Measurements from ENCODE around the gene GGA1.

GGA1 gene

DNA sequence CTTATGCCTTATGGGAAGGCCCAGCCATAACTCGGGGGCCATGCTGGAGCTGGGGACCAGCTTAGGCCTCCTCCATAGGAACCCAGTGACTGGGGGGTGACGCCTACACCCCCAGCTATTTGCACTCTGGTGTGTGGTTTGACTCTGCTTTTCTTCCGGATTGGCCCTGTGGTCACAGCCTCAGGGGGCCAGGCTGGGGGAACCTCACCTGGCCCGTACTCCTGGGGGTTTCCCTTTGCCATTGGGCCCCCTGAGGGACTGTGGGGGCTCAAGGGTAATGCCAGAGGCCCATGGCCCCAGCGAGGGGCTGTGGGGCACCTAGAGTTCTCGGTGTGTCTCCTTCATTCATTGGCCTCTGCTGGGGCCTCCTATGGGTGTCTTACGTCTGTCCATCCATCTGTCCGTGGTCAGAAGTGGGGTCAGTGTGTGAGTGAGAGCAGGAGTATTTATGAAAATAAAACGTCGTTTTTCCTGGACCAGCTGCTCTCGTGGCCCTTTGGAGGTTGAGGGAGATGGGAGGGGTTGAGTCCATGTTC lies 24.5 kb downstream of the GGA1 start:
- no peaks in the 10 kb centered on the region for H3K27me3 ChIP-seq (ENCODE audit: control insufficient read depth, insufficient read depth, low read length)
- no peaks in the 10 kb centered on the region for H3K9me3 ChIP-seq (ENCODE audit: control insufficient read depth, insufficient read depth, low read length)
- H3K9ac ChIP-seq (ENCODE audit: low read depth, low read length) = no peak overlapping the region
- peak overlapping the region; percentile 57 for H3K27ac ChIP-seq (ENCODE audit: low read depth, low read length)
- peaks cover 25% of the 10 kb centered on the region for H3K4me1 ChIP-seq (ENCODE audit: control insufficient read depth, insufficient read depth, low read length)
- H3K4me3 ChIP-seq (ENCODE audit: low read depth, low read length) = no peak overlapping the region
- H3K36me3 ChIP-seq (ENCODE audit: control insufficient read depth, insufficient read depth, low read length) = peaks cover 29% of the 10 kb centered on the region

GRCh38 chr22:37633625-37634416 lies 25.2 kb downstream of the GGA1 start:
- Histone ChIP-seq H3K27me3 (ENCODE audit: control insufficient read depth, insufficient read depth, low read length) (no peaks in the 10 kb centered on the region), H3K9ac (ENCODE audit: low read depth, low read length) (peak overlapping the region; percentile 8; the same call in 1 of the 2 replicates), H3K36me3 (ENCODE audit: control insufficient read depth, insufficient read depth, low read length) (peaks cover 27% of the 10 kb centered on the region), H3K9me3 (ENCODE audit: control insufficient read depth, insufficient read depth, low read length) (no peaks in the 10 kb centered on the region), H3K4me3 (ENCODE audit: low read depth, low read length) (peak overlapping the region; percentile 42), H3K4me1 (ENCODE audit: control insufficient read depth, insufficient read depth, low read length) (peaks cover 31% of the 10 kb centered on the region), H3K27ac (ENCODE audit: low read depth, low read length) (peak overlapping the region; percentile 57)

DNA sequence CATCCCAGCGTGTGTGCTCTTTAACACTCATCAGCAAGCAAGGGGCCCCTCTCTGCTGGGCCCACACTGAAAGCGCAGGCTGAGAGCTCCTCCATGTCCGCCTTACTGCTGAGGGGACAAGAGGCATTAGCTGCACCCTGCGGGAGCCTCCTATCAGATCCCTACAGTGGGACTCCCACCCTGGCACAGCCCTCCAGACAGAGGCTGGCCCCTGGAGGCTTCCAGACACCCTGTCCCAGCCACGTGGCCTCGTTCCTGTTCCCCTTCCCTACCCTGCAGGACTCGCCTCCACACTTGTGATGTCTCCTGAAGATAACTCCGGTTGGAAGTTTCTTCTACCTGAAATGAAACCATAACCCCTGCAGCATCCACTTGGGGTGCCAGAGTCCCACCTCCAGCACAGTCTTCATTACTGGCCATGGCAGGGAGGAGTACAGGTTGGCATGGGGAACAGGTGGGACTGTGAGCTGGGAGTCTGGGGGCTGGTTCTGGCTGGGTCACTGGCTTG lies 25.8 kb downstream of the GGA1 start:
- peak overlapping the region; percentile 57 for H3K27ac ChIP-seq (ENCODE audit: low read depth, low read length)
- peak overlapping the region; percentile 8; the same call in 1 of the 2 replicates for H3K9ac ChIP-seq (ENCODE audit: low read depth, low read length)
- H3K4me3 ChIP-seq (ENCODE audit: low read depth, low read length) = peak overlapping the region; percentile 42
- peaks cover 34% of the 10 kb centered on the region for H3K4me1 ChIP-seq (ENCODE audit: control insufficient read depth, insufficient read depth, low read length)
- peaks cover 23% of the 10 kb centered on the region; the same call in 1 of the 2 replicates for H3K36me3 ChIP-seq (ENCODE audit: control insufficient read depth, insufficient read depth, low read length)
- H3K27me3 ChIP-seq (ENCODE audit: control insufficient read depth, insufficient read depth, low read length) = no peaks in the 10 kb centered on the region
- no peaks in the 10 kb centered on the region for H3K9me3 ChIP-seq (ENCODE audit: control insufficient read depth, insufficient read depth, low read length)

GRCh38 chr22:37635157-37635556 lies 26.5 kb downstream of the GGA1 start:
- Histone ChIP-seq H3K4me3 (ENCODE audit: low read depth, low read length) (no peak overlapping the region), H3K9me3 (ENCODE audit: control insufficient read depth, insufficient read depth, low read length) (no peaks in the 10 kb centered on the region), H3K36me3 (ENCODE audit: control insufficient read depth, insufficient read depth, low read length) (peaks cover 18% of the 10 kb centered on the region; the same call in 1 of the 2 replicates), H3K27me3 (ENCODE audit: control insufficient read depth, insufficient read depth, low read length) (no peaks in the 10 kb centered on the region), H3K27ac (ENCODE audit: low read depth, low read length) (no peak overlapping the region), H3K9ac (ENCODE audit: low read depth, low read length) (no peak overlapping the region), H3K4me1 (ENCODE audit: control insufficient read depth, insufficient read depth, low read length) (peaks cover 34% of the 10 kb centered on the region)

DNA sequence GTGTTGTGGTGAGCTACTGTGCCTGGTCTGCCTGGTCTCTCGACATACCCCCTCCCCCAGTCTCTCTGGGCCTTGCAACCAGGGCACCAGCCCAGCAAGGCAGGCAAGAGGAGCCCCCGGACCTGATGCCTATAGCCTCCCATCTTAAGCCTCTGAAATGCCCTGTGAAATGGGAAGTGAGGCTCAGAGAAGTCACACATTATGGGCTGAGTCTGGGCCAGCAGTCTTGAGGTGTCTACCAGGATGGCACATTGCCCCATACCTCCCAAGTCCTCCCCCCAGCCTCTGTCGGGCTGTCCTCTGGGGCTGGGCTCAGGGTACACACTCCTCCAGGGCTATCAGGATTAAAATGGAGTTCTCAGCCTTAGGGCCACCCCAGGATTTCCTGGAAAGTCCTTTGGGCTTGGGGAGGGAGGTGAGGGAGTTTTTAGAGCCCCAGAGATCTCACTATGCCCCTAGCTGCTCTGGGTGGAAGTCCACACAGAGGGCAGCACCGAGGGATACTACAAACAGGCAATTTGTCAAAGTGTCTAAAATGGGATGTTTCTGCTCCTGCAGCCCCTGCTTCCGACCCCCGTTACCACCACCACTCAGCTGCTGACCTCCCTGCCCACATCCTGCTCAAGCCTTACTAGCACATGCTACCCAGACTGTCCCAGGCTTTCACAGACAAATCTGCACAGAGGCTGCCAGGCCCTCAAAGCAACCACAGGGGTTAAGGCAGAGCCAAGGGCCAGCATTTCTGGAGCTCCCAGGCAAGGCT lies 27.7 kb downstream of the GGA1 start:
- peaks cover 12% of the 10 kb centered on the region; the same call in 1 of the 2 replicates for H3K36me3 ChIP-seq (ENCODE audit: control insufficient read depth, insufficient read depth, low read length)
- H3K4me1 ChIP-seq (ENCODE audit: control insufficient read depth, insufficient read depth, low read length) = peaks cover 39% of the 10 kb centered on the region
- H3K27ac ChIP-seq (ENCODE audit: low read depth, low read length) = no peak overlapping the region
- no peak overlapping the region for H3K4me3 ChIP-seq (ENCODE audit: low read depth, low read length)
- no peaks in the 10 kb centered on the region for H3K27me3 ChIP-seq (ENCODE audit: control insufficient read depth, insufficient read depth, low read length)
- no peaks in the 10 kb centered on the region for H3K9me3 ChIP-seq (ENCODE audit: control insufficient read depth, insufficient read depth, low read length)
- no peak overlapping the region for H3K9ac ChIP-seq (ENCODE audit: low read depth, low read length)

DNA sequence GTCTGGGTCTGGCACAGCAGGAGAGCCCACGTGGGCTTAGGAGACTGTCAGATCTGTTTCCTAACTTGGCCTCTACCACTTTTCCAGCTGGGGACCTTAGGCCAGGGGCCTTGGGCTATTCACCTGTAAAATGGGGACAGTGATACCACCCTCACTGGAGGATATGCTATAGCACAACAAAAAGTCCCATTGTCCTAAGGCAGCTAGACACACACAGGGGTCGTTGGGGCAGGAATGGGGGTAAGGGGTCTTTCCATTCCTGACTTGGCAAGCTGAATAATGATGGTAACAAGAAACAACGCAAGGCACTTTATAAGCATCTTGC lies 28.3 kb downstream of the GGA1 start:
- no peak overlapping the region for H3K9ac ChIP-seq (ENCODE audit: low read depth, low read length)
- no peaks in the 10 kb centered on the region for H3K9me3 ChIP-seq (ENCODE audit: control insufficient read depth, insufficient read depth, low read length)
- H3K4me1 ChIP-seq (ENCODE audit: control insufficient read depth, insufficient read depth, low read length) = peaks cover 39% of the 10 kb centered on the region
- H3K4me3 ChIP-seq (ENCODE audit: low read depth, low read length) = no peak overlapping the region
- H3K36me3 ChIP-seq (ENCODE audit: control insufficient read depth, insufficient read depth, low read length) = peaks cover 13% of the 10 kb centered on the region
- no peaks in the 10 kb centered on the region for H3K27me3 ChIP-seq (ENCODE audit: control insufficient read depth, insufficient read depth, low read length)
- H3K27ac ChIP-seq (ENCODE audit: low read depth, low read length) = no peak overlapping the region

- peaks cover 31% of the 10 kb centered on the region for H3K4me1 ChIP-seq (ENCODE audit: control insufficient read depth, insufficient read depth, low read length)
- peak overlapping the region; percentile 68 for H3K27ac ChIP-seq (ENCODE audit: low read depth, low read length)
- H3K36me3 ChIP-seq (ENCODE audit: control insufficient read depth, insufficient read depth, low read length) = peaks cover 8% of the 10 kb centered on the region
- H3K9ac ChIP-seq (ENCODE audit: low read depth, low read length) = 0 out of 2 replicates have a peak overlapping the region, but pooled peaks have one; percentile 53
- H3K27me3 ChIP-seq (ENCODE audit: control insufficient read depth, insufficient read depth, low read length) = no peaks in the 10 kb centered on the region
- H3K4me3 ChIP-seq (ENCODE audit: low read depth, low read length) = peak overlapping the region; percentile 71; the same call in 1 of the 2 replicates
- H3K9me3 ChIP-seq (ENCODE audit: control insufficient read depth, insufficient read depth, low read length) = no peaks in the 10 kb centered on the region
These were observed 29.9 kb downstream of the GGA1 start for GRCh38 chr22:37638391-37639069.

DNA sequence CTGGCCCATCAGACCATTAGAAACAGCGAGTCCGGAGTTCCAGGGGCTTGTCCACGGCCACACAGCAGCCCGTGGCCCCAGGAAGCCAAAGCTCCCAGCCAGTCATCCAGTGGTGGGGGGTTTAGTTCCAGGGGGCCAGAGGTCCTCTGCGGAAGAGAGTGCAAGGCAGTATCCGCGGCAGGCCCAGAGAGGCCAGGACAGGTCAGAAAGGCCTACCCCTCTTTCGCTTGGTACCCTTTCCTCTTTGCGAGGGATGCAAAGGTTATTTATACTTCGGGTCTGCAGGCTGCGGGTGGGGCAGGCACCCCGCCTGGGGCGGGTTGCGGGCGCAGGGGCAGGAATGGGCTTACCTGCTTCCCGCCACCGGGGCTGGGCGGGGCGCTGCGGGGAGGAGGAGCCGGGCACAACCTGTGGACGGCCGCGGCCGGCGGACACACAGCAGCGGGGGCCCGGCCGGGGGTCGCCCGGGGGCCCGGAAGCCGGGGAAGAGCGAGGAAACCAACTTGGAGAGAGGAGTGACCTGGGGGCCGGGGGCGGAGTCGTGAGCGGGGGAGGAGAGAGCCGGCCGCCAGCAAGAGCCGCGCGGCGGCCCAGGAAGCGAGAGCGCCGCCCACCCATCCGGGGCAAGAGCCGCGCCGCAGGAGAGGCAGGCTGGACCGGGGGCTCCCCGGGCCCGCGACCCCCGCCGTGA lies 30.6 kb downstream of the GGA1 start, which contains the start of gene SH3BP1:
Gene SH3BP1, plus strand, starts transcription at position 600 of the 691 bp plus-strand sequence. CDS start 119 bp downstream, outside the sequence.
- Histone ChIP-seq H3K36me3 (ENCODE audit: control insufficient read depth, insufficient read depth, low read length) (peaks cover 14% of the 10 kb centered on the region), H3K9me3 (ENCODE audit: control insufficient read depth, insufficient read depth, low read length) (no peaks in the 10 kb centered on the region), H3K4me3 (ENCODE audit: low read depth, low read length) (peak within 1 kb of the TSS; percentile 71), H3K9ac (ENCODE audit: low read depth, low read length) (peak within 1 kb of the TSS; percentile 53; the same call in 1 of the 2 replicates), H3K27ac (ENCODE audit: low read depth, low read length) (peak within 1 kb of the TSS; percentile 68), H3K27me3 (ENCODE audit: control insufficient read depth, insufficient read depth, low read length) (no peaks in the 10 kb centered on the region), H3K4me1 (ENCODE audit: control insufficient read depth, insufficient read depth, low read length) (peaks cover 24% of the 10 kb centered on the region)

DNA sequence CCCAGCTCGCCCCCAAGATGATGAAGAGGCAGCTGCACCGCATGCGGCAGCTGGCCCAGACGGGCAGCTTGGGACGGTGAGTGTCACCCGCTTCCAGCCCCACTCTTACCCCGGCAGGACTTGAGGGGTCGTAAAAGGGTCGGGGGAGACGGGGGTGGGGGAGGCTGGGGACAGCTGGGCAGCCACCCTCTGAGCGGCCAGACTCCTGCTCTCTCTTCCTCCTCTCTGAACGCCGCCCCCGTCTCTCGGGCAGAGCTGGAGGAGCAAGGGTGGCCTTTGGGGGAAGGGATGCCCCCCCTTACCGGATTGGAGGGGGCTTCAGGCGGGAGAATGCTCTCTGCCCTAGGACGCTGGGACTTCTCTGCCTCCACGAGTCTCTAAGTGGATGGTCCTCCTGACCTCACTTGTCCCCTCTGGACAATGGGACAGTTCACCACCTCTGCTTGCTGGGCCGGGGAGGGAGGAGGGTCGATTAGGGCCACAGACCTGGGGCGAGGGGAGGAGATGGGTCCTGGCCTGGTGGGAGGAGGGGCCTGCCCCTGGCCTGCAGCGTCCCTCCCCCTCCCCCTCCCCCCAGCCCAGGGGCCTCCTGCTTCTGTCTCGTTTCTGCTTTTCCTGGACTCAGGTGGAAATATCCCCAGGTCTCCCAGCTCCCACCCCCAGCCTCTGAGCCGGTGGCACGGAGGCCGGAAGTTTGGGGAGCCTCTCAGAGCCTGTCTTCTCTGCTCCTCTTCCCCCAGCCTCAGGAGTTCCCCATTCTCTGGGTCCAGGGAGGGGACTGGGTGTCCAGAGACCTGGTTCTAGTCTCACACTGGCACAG lies 31.3 kb downstream of the GGA1 start:
- Histone ChIP-seq H3K36me3 (ENCODE audit: control insufficient read depth, insufficient read depth, low read length) (peaks cover 21% of the 10 kb centered on the region), H3K27me3 (ENCODE audit: control insufficient read depth, insufficient read depth, low read length) (no peaks in the 10 kb centered on the region), H3K9ac (ENCODE audit: low read depth, low read length) (no peak overlapping the region; the same call in 1 of the 2 replicates), H3K4me3 (ENCODE audit: low read depth, low read length) (peak overlapping the region; percentile 71), H3K9me3 (ENCODE audit: control insufficient read depth, insufficient read depth, low read length) (no peaks in the 10 kb centered on the region), H3K4me1 (ENCODE audit: control insufficient read depth, insufficient read depth, low read length) (peaks cover 18% of the 10 kb centered on the region; the same call in 1 of the 2 replicates), H3K27ac (ENCODE audit: low read depth, low read length) (peak overlapping the region; percentile 68)
